KMS-11 (cell line): Measurements from ENCODE around the gene PLXNA4.

Experiments
- H2AFZ ChIP-seq: fragments of 200-600 bp; sonication (generic); 2 replicates; pipeline ENCODE4 v1.6.1; 2016; ENCODE audit warnings: antibody characterized with exemption, mixed run types, low read depth
- H3K27ac ChIP-seq: fragments of 200-600 bp; sonication (generic); 2 replicates; pipeline ENCODE4 v1.6.1; 2016; ENCODE audit warnings: mild to moderate bottlenecking, mixed run types
- H3K27me3 ChIP-seq: fragments of 200-600 bp; sonication (generic); 2 replicates; pipeline ENCODE4 v1.6.1; 2017; ENCODE audit warnings: mild to moderate bottlenecking, low read depth, mixed run types, moderate library complexity; ENCODE audit not compliant: insufficient read depth
- H3K36me3 ChIP-seq: fragments of 200-600 bp; sonication (generic); 2 replicates; pipeline ENCODE4 v1.6.1; 2017; ENCODE audit warnings: mild to moderate bottlenecking, mixed run types; ENCODE audit not compliant: insufficient read depth
- H3K4me1 ChIP-seq: fragments of 200-600 bp; sonication (generic); 2 replicates; pipeline ENCODE4 v1.6.1; 2016; ENCODE audit warnings: mild to moderate bottlenecking, low read depth, mixed run types; ENCODE audit not compliant: poor library complexity, severe bottlenecking
- H3K4me2 ChIP-seq: fragments of 200-600 bp; sonication (generic); 2 replicates; pipeline ENCODE4 v1.7.0; 2016; ENCODE audit warnings: mild to moderate bottlenecking, mixed run types
- H3K4me3 ChIP-seq: fragments of 200-600 bp; sonication (generic); IDR thresholded peaks from 2 replicates; pipeline ENCODE4 v1.6.1; 2017; ENCODE audit warnings: low read depth, low read length, mixed read lengths; ENCODE audit not compliant: insufficient read depth
- H3K79me2 ChIP-seq: fragments of 200-600 bp; sonication (generic); 2 replicates; pipeline ENCODE4 v1.6.1; 2016; ENCODE audit warnings: low read depth, mixed run types; ENCODE audit not compliant: insufficient read depth
- H3K9ac ChIP-seq: fragments of 200-600 bp; sonication (generic); 2 replicates; pipeline ENCODE4 v1.6.1; 2016; ENCODE audit warnings: mild to moderate bottlenecking, mixed run types
- H4K20me1 ChIP-seq: fragments of 200-600 bp; sonication (generic); 2 replicates; pipeline ENCODE4 v1.6.1; 2016; ENCODE audit warnings: mild to moderate bottlenecking, mixed run types; ENCODE audit not compliant: insufficient read depth
- TF ChIP-seq, protein P1 (sequence below): fragments of 200-600 bp; sonication (generic); conservative IDR thresholded peaks from 2 replicates; pipeline ENCODE4 v1.6.1; 2017; ENCODE audit warnings: low read depth, mild to moderate bottlenecking, antibody characterized with exemption, low read length, moderate library complexity, mixed read lengths

Gene PLXNA4

DNA sequence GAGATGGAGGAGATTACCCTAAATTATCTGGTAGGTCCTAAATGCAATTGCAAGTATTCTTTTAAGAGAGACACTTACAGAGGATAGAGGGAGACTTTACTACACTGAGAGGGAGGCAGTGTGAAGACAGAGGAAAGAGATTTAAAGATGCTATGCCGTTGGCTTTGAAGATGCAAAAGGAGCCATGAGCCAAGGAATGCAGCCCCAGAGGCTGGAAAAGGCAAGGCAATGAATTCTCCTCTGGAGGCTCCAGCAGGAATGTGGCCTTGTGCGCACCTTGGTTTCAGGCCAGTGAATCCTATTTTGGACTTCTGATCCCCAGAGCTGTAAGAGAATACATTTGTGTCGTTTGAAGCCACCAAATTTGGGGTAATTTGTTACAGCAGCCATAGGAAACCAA is 118.6 kb downstream of the PLXNA4 start:
- H3K4me3 ChIP-seq, result no peak overlapping the region
- H3K27ac ChIP-seq, result no peak overlapping the region
- no peaks in the 10 kb centered on the region for H3K27me3 ChIP-seq
- no peak overlapping the region for H3K9ac ChIP-seq
- no peaks in the 10 kb centered on the region; the same call in 1 of the 2 replicates for H3K36me3 ChIP-seq
- H3K79me2 ChIP-seq, result no peaks in the 10 kb centered on the region
- no peaks in the 10 kb centered on the region for H3K4me1 ChIP-seq
- no peak overlapping the region for H3K4me2 ChIP-seq
- no peak overlapping the region for H2AFZ ChIP-seq
- TF ChIP-seq, protein P1, sequence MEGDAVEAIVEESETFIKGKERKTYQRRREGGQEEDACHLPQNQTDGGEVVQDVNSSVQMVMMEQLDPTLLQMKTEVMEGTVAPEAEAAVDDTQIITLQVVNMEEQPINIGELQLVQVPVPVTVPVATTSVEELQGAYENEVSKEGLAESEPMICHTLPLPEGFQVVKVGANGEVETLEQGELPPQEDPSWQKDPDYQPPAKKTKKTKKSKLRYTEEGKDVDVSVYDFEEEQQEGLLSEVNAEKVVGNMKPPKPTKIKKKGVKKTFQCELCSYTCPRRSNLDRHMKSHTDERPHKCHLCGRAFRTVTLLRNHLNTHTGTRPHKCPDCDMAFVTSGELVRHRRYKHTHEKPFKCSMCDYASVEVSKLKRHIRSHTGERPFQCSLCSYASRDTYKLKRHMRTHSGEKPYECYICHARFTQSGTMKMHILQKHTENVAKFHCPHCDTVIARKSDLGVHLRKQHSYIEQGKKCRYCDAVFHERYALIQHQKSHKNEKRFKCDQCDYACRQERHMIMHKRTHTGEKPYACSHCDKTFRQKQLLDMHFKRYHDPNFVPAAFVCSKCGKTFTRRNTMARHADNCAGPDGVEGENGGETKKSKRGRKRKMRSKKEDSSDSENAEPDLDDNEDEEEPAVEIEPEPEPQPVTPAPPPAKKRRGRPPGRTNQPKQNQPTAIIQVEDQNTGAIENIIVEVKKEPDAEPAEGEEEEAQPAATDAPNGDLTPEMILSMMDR, result no peak
- no peaks in the 10 kb centered on the region for H4K20me1 ChIP-seq

DNA sequence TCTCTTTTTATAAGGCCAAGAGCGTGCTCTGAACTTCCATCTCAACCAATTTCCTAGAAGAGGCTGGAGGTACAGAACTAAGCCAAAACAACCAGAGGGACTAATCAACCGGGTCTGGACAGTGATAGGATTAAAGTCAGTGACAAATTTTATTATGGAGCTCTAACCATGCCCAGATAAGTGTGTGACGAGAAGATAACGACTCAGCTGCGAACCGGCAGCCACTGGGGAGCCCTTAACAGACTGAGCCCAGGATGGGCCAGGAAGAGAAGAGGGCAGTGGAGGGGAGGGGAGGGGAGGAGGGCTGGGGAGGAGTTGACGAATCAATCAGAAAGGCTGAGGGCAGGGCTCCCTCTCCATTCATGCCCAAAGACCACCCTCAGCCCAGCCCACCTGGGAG is 119.9 kb downstream of the PLXNA4 start:
- H3K79me2 ChIP-seq, result no peaks in the 10 kb centered on the region
- no peak overlapping the region for H3K27ac ChIP-seq
- no peak overlapping the region for H3K4me2 ChIP-seq
- H3K4me1 ChIP-seq, result no peaks in the 10 kb centered on the region
- no peak overlapping the region for H3K4me3 ChIP-seq
- no peak overlapping the region for H3K9ac ChIP-seq
- H4K20me1 ChIP-seq, result no peaks in the 10 kb centered on the region
- H3K27me3 ChIP-seq, result no peaks in the 10 kb centered on the region
- H2AFZ ChIP-seq, result no peak overlapping the region
- no peaks in the 10 kb centered on the region; the same call in 1 of the 2 replicates for H3K36me3 ChIP-seq
- TF ChIP-seq, protein P1, result no peak

DNA sequence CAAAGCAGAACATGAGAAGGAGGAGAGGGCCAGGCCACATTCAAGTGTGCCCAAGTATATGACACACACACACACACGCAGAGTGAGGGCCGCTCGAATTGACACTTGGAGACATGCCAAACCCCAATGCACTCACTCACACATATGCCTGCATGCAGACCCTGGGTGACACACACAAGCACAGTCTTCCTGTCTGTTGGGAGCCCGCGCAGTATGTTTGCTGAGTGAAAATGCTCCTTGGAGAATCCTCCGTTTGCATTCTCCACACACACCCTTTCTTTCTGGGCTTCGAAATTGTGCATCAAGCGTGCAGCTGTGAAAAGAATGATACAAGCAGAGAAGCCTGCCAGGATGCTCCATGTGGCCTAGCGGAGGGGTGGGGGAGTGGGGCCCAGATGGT is 120.9 kb downstream of the PLXNA4 start:
- Histone ChIP-seq H3K4me1 (no peaks in the 10 kb centered on the region), H3K36me3 (no peaks in the 10 kb centered on the region; the same call in 1 of the 2 replicates), H2AFZ (no peak overlapping the region), H3K79me2 (no peaks in the 10 kb centered on the region), H3K27ac (no peak overlapping the region), H3K9ac (no peak overlapping the region), H3K27me3 (no peaks in the 10 kb centered on the region), H3K4me3 (no peak overlapping the region), H4K20me1 (no peaks in the 10 kb centered on the region), H3K4me2 (no peak overlapping the region)
- TF ChIP-seq, protein P1, result no peak

DNA sequence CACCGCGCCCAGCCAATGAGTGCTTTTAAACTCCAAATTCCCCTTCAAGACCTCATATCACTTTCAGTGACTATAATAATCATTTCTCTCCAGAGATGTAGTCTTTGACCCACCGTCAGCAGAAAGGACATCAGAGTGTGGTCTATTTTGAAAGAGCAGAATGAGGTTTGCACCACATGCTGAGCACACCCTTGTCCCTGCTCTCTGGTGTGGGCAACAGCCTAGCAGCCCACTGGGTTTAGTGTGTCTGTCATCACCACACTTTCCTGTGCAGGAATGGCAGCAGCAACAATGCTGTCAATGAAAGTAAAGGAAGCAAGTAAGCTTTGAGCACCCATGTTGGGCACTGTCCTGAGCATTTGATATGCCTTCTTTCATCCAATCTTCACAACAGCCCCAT is 122.4 kb downstream of the PLXNA4 start:
- no peak overlapping the region for H3K4me3 ChIP-seq
- H3K79me2 ChIP-seq, result no peaks in the 10 kb centered on the region
- no peaks in the 10 kb centered on the region for H3K4me1 ChIP-seq
- H3K9ac ChIP-seq, result no peak overlapping the region
- H3K36me3 ChIP-seq, result no peaks in the 10 kb centered on the region; the same call in 1 of the 2 replicates
- H3K4me2 ChIP-seq, result no peak overlapping the region
- H3K27me3 ChIP-seq, result no peaks in the 10 kb centered on the region
- no peak overlapping the region for H3K27ac ChIP-seq
- TF ChIP-seq, protein P1, result no peak
- no peak overlapping the region for H2AFZ ChIP-seq
- no peaks in the 10 kb centered on the region for H4K20me1 ChIP-seq
